ENCODE data around the gene SYNJ1. TPM values are rescaled to one million over a fixed set of nuclear protein-coding genes. Genes with fewer than 3 reads are reported as not detected.
"Not testable (repeated sequence)": the region's sequence is repeated elsewhere in the genome, so short reads cannot be mapped to it uniquely, and the experiment has no call there.

Gene SYNJ1
- total RNA-seq, 2 donors from 2014 or later, result 13.7 to 16.1 TPM

GRCh38 chr21:32705139-32705538, 22.7 kb downstream of the SYNJ1 start:
- ATAC-seq, result no peak
- no peak for DNase-seq
- H3K36me3 Mint-ChIP-seq (ENCODE audit: low read depth), result peaks cover 2% of the 10 kb centered on the region
- peaks cover 22% of the 10 kb centered on the region for H3K4me1 Mint-ChIP-seq
- H3K27me3 Mint-ChIP-seq, result no peaks in the 10 kb centered on the region
- H3K4me3 Mint-ChIP-seq, result no peak overlapping the region
- H3K27ac Mint-ChIP-seq, result no peak overlapping the region
- no peaks in the 10 kb centered on the region for H3K9me3 ChIP-seq (ENCODE audit: control insufficient read depth, low read length, poor library complexity, severe bottlenecking)

- Mint-ChIP-seq H3K27me3 (no peaks in the 10 kb centered on the region), H3K4me1 (peaks cover 21% of the 10 kb centered on the region), H3K4me3 (no peak overlapping the region), H3K27ac (peak overlapping the region; percentile 0), H3K36me3 (ENCODE audit: low read depth) (peaks cover 4% of the 10 kb centered on the region)
- DNase-seq (no peak), ATAC-seq (peak; percentile 12)
- H3K9me3 ChIP-seq (ENCODE audit: control insufficient read depth, low read length, poor library complexity, severe bottlenecking), result no peaks in the 10 kb centered on the region
Observed at GRCh38 chr21:32702702-32703101, 25.1 kb downstream of the SYNJ1 start.

- no peak overlapping the region for H3K27ac Mint-ChIP-seq
- no peak overlapping the region for H3K4me3 Mint-ChIP-seq
- no peaks in the 10 kb centered on the region for H3K27me3 Mint-ChIP-seq
- H3K9me3 ChIP-seq (ENCODE audit: control insufficient read depth, low read length, poor library complexity, severe bottlenecking), result no peaks in the 10 kb centered on the region
- no peak for ATAC-seq
- no peak for DNase-seq
- H3K36me3 Mint-ChIP-seq (ENCODE audit: low read depth), result peaks cover 4% of the 10 kb centered on the region
- H3K4me1 Mint-ChIP-seq, result peaks cover 13% of the 10 kb centered on the region
Observed at GRCh38 chr21:32698971-32699693, 28.7 kb downstream of the SYNJ1 start.

GRCh38 chr21:32698286-32698685, 29.5 kb downstream of the SYNJ1 start:
- H3K4me3 Mint-ChIP-seq, result no peak overlapping the region
- H3K36me3 Mint-ChIP-seq (ENCODE audit: low read depth), result peaks cover 4% of the 10 kb centered on the region

GRCh38 chr21:32695482-32695881, 32.3 kb downstream of the SYNJ1 start:
- H3K4me3 Mint-ChIP-seq; H3K36me3 Mint-ChIP-seq (ENCODE audit: low read depth); H3K9me3 ChIP-seq (ENCODE audit: control insufficient read depth, low read length, poor library complexity, severe bottlenecking); ATAC-seq; H3K4me1 Mint-ChIP-seq; H3K27me3 Mint-ChIP-seq; H3K27ac Mint-ChIP-seq; DNase-seq: not testable (repeated sequence)

More at GRCh38 chr21:32698286-32698685, 29.5 kb downstream of the SYNJ1 start:
- ATAC-seq (no peak), DNase-seq (no peak)
- H3K4me1 Mint-ChIP-seq, result peaks cover 10% of the 10 kb centered on the region
- H3K9me3 ChIP-seq (ENCODE audit: control insufficient read depth, low read length, poor library complexity, severe bottlenecking), result no peaks in the 10 kb centered on the region
- H3K27ac Mint-ChIP-seq, result peak overlapping the region; percentile 59
- no peaks in the 10 kb centered on the region for H3K27me3 Mint-ChIP-seq

GRCh38 chr21:32693581-32693980, 34.2 kb downstream of the SYNJ1 start:
- peaks cover 4% of the 10 kb centered on the region for H3K36me3 Mint-ChIP-seq (ENCODE audit: low read depth)
- ATAC-seq, result no peak
- no peaks in the 10 kb centered on the region for H3K27me3 Mint-ChIP-seq

GRCh38 chr21:32690085-32690484, 37.7 kb downstream of the SYNJ1 start:
- no peak for ATAC-seq
- H3K4me1 Mint-ChIP-seq, result peaks cover 2% of the 10 kb centered on the region
- no peaks in the 10 kb centered on the region for H3K27me3 Mint-ChIP-seq
- no peak overlapping the region for H3K4me3 Mint-ChIP-seq
- H3K27ac Mint-ChIP-seq, result no peak overlapping the region
- H3K36me3 Mint-ChIP-seq (ENCODE audit: low read depth), result peaks cover 2% of the 10 kb centered on the region
- no peak for DNase-seq
- H3K9me3 ChIP-seq (ENCODE audit: control insufficient read depth, low read length, poor library complexity, severe bottlenecking), result no peaks in the 10 kb centered on the region

More at GRCh38 chr21:32693581-32693980, 34.2 kb downstream of the SYNJ1 start:
- Mint-ChIP-seq H3K27ac (no peak overlapping the region), H3K4me3 (no peak overlapping the region), H3K4me1 (peaks cover 5% of the 10 kb centered on the region)
- no peak for DNase-seq
- H3K9me3 ChIP-seq (ENCODE audit: control insufficient read depth, low read length, poor library complexity, severe bottlenecking), result no peaks in the 10 kb centered on the region

- Mint-ChIP-seq H3K4me1 (peaks cover 2% of the 10 kb centered on the region), H3K27ac (no peak overlapping the region), H3K36me3 (ENCODE audit: low read depth) (peaks cover 5% of the 10 kb centered on the region), H3K4me3 (no peak overlapping the region), H3K27me3 (no peaks in the 10 kb centered on the region)
- H3K9me3 ChIP-seq (ENCODE audit: control insufficient read depth, low read length, poor library complexity, severe bottlenecking), result no peaks in the 10 kb centered on the region
- ATAC-seq (no peak), DNase-seq (no peak)
Observed at GRCh38 chr21:32687643-32688345, 40.0 kb downstream of the SYNJ1 start.

- DNase-seq, result no peak
- Mint-ChIP-seq H3K4me1 (no peaks in the 10 kb centered on the region), H3K27me3 (no peaks in the 10 kb centered on the region), H3K36me3 (ENCODE audit: low read depth) (peaks cover 5% of the 10 kb centered on the region), H3K27ac (peak overlapping the region; percentile 21), H3K4me3 (no peak overlapping the region)
- no peak for ATAC-seq
- no peaks in the 10 kb centered on the region for H3K9me3 ChIP-seq (ENCODE audit: control insufficient read depth, low read length, poor library complexity, severe bottlenecking)
Observed at GRCh38 chr21:32682696-32683474, 44.9 kb downstream of the SYNJ1 start.

- H3K9me3 ChIP-seq (ENCODE audit: control insufficient read depth, low read length, poor library complexity, severe bottlenecking), result no peaks in the 10 kb centered on the region
- peaks cover 4% of the 10 kb centered on the region for H3K4me1 Mint-ChIP-seq
- DNase-seq, result no peak
- no peak overlapping the region for H3K4me3 Mint-ChIP-seq
- peaks cover 9% of the 10 kb centered on the region for H3K36me3 Mint-ChIP-seq (ENCODE audit: low read depth)
- H3K27me3 Mint-ChIP-seq, result no peaks in the 10 kb centered on the region
- H3K27ac Mint-ChIP-seq, result no peak overlapping the region
- no peak for ATAC-seq
Observed at GRCh38 chr21:32674731-32675130, 53.1 kb downstream of the SYNJ1 start.

- H3K9me3 ChIP-seq (ENCODE audit: control insufficient read depth, low read length, poor library complexity, severe bottlenecking), result no peaks in the 10 kb centered on the region
- Mint-ChIP-seq H3K27ac (no peak overlapping the region), H3K36me3 (ENCODE audit: low read depth) (peaks cover 9% of the 10 kb centered on the region), H3K27me3 (no peaks in the 10 kb centered on the region), H3K4me3 (no peak overlapping the region), H3K4me1 (peaks cover 4% of the 10 kb centered on the region)
- no peak for DNase-seq
- ATAC-seq, result no peak
Observed at GRCh38 chr21:32674038-32674437, 53.8 kb downstream of the SYNJ1 start.

GRCh38 chr21:32666258-32666657, 61.6 kb downstream of the SYNJ1 start:
- no peak overlapping the region for H3K27ac Mint-ChIP-seq

GRCh38 chr21:32664095-32664494, 63.7 kb downstream of the SYNJ1 start:
- not testable (repeated sequence) for DNase-seq; H3K4me1 Mint-ChIP-seq; H3K27me3 Mint-ChIP-seq; H3K9me3 ChIP-seq (ENCODE audit: control insufficient read depth, low read length, poor library complexity, severe bottlenecking); H3K4me3 Mint-ChIP-seq; ATAC-seq; H3K27ac Mint-ChIP-seq
- peaks cover 14% of the 10 kb centered on the region for H3K36me3 Mint-ChIP-seq (ENCODE audit: low read depth)

More at GRCh38 chr21:32666258-32666657, 61.6 kb downstream of the SYNJ1 start:
- H3K4me3 Mint-ChIP-seq, result no peak overlapping the region
- peaks cover 14% of the 10 kb centered on the region for H3K36me3 Mint-ChIP-seq (ENCODE audit: low read depth)
- H3K4me1 Mint-ChIP-seq, result no peaks in the 10 kb centered on the region
- peaks cover 5% of the 10 kb centered on the region for H3K9me3 ChIP-seq (ENCODE audit: control insufficient read depth, low read length, poor library complexity, severe bottlenecking)
- ATAC-seq (no peak), DNase-seq (no peak)
- H3K27me3 Mint-ChIP-seq, result no peaks in the 10 kb centered on the region

Data from T-helper 17 cell (primary cell).